ENCODE results near the gene LDB2. TPM values are rescaled to one million over a fixed set of nuclear protein-coding genes. Genes with fewer than 3 reads are reported as not detected.

The LDB2 gene
- total RNA-seq, 1 donor from 2014 or later, result 3.1 TPM

DNA sequence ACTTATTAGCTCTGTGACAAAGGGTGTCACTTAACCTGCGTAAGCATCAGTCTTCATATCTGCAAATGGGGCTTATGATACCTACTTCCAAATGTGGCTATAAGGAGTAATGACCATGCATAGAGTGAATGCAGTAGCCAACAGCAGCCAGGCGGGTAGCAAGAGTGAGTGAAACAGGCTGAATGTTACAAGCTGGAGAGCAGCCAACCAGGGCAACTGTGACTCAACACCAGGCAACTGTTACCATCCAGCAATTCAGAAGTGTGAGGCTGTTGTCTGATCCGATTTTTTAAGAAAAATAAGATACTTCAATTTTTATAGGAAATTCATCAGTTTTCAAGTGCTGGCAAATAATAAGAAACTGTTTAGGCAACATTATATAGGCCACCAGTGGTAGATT, 401.9 kb downstream of the LDB2 start:
- H3K27me3 Mint-ChIP-seq (ENCODE audit: unreplicated experiment), result no peaks in the 10 kb centered on the region
- no peak overlapping the region for H3K4me3 Mint-ChIP-seq (ENCODE audit: unreplicated experiment)
- no peaks in the 10 kb centered on the region for H3K4me1 Mint-ChIP-seq (ENCODE audit: low read depth, unreplicated experiment)
- TF ChIP-seq, protein P1, sequence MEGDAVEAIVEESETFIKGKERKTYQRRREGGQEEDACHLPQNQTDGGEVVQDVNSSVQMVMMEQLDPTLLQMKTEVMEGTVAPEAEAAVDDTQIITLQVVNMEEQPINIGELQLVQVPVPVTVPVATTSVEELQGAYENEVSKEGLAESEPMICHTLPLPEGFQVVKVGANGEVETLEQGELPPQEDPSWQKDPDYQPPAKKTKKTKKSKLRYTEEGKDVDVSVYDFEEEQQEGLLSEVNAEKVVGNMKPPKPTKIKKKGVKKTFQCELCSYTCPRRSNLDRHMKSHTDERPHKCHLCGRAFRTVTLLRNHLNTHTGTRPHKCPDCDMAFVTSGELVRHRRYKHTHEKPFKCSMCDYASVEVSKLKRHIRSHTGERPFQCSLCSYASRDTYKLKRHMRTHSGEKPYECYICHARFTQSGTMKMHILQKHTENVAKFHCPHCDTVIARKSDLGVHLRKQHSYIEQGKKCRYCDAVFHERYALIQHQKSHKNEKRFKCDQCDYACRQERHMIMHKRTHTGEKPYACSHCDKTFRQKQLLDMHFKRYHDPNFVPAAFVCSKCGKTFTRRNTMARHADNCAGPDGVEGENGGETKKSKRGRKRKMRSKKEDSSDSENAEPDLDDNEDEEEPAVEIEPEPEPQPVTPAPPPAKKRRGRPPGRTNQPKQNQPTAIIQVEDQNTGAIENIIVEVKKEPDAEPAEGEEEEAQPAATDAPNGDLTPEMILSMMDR (IDR thresholded peaks at IDR 0.05; ENCODE audit: partially characterized antibody, unreplicated experiment), result no peak
- no peak for DNase-seq
- H3K9me3 Mint-ChIP-seq (ENCODE audit: unreplicated experiment), result no peaks in the 10 kb centered on the region
- H3K36me3 Mint-ChIP-seq (ENCODE audit: unreplicated experiment), result no peaks in the 10 kb centered on the region
- no peak overlapping the region for H3K27ac Mint-ChIP-seq (ENCODE audit: unreplicated experiment)

DNA sequence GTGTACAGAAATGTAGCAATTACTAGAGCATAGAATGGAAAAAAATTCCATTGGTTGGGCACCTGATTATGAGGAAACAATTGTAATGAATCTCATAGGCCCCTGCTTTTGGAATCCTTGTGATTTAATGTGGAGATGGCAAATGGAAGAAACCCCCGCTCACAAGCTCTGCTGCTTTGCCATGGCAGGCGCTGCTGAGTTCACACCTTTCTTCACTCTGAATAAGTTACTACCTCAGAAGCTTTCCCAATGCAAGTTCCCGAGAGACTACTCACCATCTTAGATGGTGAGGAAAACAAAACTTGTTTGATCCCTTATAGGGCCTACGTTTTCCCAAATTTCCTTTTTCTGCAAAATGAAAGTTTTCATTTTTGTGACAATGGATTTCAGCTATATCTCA, 405.6 kb downstream of the LDB2 start:
- H3K4me1 Mint-ChIP-seq (ENCODE audit: low read depth, unreplicated experiment), result no peaks in the 10 kb centered on the region
- TF ChIP-seq, protein P1 (IDR thresholded peaks at IDR 0.05; ENCODE audit: partially characterized antibody, unreplicated experiment), result no peak
- H3K36me3 Mint-ChIP-seq (ENCODE audit: unreplicated experiment), result no peaks in the 10 kb centered on the region
- H3K27me3 Mint-ChIP-seq (ENCODE audit: unreplicated experiment), result no peaks in the 10 kb centered on the region
- DNase-seq, result no peak
- no peak overlapping the region for H3K4me3 Mint-ChIP-seq (ENCODE audit: unreplicated experiment)
- H3K9me3 Mint-ChIP-seq (ENCODE audit: unreplicated experiment), result no peaks in the 10 kb centered on the region
- no peak overlapping the region for H3K27ac Mint-ChIP-seq (ENCODE audit: unreplicated experiment)

DNA sequence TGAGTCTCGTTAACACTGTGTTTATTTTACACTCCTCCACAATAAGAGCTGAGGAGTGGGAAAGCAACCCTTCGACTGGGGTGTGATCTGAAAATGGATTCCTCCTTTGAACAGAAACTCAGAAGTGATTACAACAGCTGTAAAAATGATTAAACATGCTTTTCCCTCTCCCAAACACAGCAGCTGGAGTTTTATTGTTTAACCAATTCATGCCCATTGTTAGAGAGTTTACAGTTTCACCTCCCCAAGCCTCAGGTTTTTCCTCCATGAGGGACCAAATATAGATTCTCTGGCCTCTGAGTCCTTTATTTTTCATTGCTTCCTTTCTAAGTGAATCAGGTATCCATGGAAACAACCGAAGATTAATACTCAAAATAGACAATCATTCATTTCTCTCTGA, 409.2 kb downstream of the LDB2 start:
- Mint-ChIP-seq H3K4me3 (ENCODE audit: unreplicated experiment) (no peak overlapping the region), H3K27me3 (ENCODE audit: unreplicated experiment) (no peaks in the 10 kb centered on the region), H3K27ac (ENCODE audit: unreplicated experiment) (no peak overlapping the region), H3K4me1 (ENCODE audit: low read depth, unreplicated experiment) (no peaks in the 10 kb centered on the region), H3K36me3 (ENCODE audit: unreplicated experiment) (no peaks in the 10 kb centered on the region), H3K9me3 (ENCODE audit: unreplicated experiment) (no peaks in the 10 kb centered on the region)
- no peak for DNase-seq
- TF ChIP-seq, protein P1 (IDR thresholded peaks at IDR 0.05; ENCODE audit: partially characterized antibody, unreplicated experiment), result no peak

DNA sequence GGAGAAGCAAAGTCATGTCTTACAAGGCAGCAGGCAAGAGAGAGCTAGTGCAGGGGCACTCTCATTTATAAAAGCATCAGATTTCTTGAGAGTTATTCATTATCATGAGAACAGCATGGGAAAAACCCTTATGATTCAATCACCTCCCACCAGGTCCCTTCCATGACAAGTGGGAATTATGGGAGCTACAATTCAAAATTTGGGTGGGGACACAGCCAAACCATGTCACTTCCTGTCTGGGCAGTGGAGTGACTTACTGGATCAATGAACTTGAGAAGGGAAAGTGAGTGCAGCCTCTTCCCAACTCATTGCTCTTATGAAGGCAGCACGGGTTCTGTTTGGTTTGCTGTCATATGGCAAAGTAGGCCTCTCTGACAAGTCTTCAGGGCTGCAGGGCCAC, 410.4 kb downstream of the LDB2 start:
- H3K27ac Mint-ChIP-seq (ENCODE audit: unreplicated experiment), result no peak overlapping the region
- no peaks in the 10 kb centered on the region for H3K27me3 Mint-ChIP-seq (ENCODE audit: unreplicated experiment)
- no peaks in the 10 kb centered on the region for H3K36me3 Mint-ChIP-seq (ENCODE audit: unreplicated experiment)
- no peak for DNase-seq
- no peaks in the 10 kb centered on the region for H3K4me1 Mint-ChIP-seq (ENCODE audit: low read depth, unreplicated experiment)
- TF ChIP-seq, protein P1 (IDR thresholded peaks at IDR 0.05; ENCODE audit: partially characterized antibody, unreplicated experiment), result no peak
- no peaks in the 10 kb centered on the region for H3K9me3 Mint-ChIP-seq (ENCODE audit: unreplicated experiment)
- no peak overlapping the region for H3K4me3 Mint-ChIP-seq (ENCODE audit: unreplicated experiment)

DNA sequence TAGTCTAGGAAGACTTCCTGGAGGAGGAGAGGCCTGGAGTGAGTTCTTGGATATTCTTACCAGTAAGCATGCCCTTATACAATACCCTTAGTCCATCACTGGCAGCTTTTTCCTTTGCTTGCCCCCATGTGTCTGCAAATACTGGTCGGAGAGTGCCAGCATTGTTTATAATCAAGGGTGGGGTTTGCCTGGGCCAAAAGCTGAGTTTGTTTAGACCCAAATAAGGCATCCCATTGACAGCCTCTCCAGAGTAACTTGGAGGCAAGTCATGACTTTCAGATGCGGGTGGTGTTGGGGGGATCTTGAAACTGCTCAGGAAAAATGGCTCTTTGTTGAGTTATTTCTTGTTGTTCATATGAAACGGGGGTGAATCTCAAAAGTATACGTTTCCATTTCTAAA, 413.7 kb downstream of the LDB2 start:
- Mint-ChIP-seq H3K27ac (ENCODE audit: unreplicated experiment) (no peak overlapping the region), H3K27me3 (ENCODE audit: unreplicated experiment) (no peaks in the 10 kb centered on the region), H3K4me1 (ENCODE audit: low read depth, unreplicated experiment) (no peaks in the 10 kb centered on the region)

More for the DNA sequence above, 413.7 kb downstream of the LDB2 start:
- no peaks in the 10 kb centered on the region for H3K36me3 Mint-ChIP-seq (ENCODE audit: unreplicated experiment)
- DNase-seq, result no peak
- H3K9me3 Mint-ChIP-seq (ENCODE audit: unreplicated experiment), result no peaks in the 10 kb centered on the region
- TF ChIP-seq, protein P1 (IDR thresholded peaks at IDR 0.05; ENCODE audit: partially characterized antibody, unreplicated experiment), result no peak
- H3K4me3 Mint-ChIP-seq (ENCODE audit: unreplicated experiment), result no peak overlapping the region

All from glutamatergic neuron (in vitro differentiated cells).